ENCODE measurements around the gene MLH3. TPM values are rescaled to one million over a fixed set of nuclear protein-coding genes. Genes with fewer than 3 reads are reported as not detected.
A peak's percentile ranks its signal among the peaks of the same experiment; 100 is the strongest.

The MLH3 gene
- total and polyA plus RNA-seq, 2 of the 13 experiments (the other 11 are each of a cell fraction or from before 2014, with no cell fraction given), result 14.4 to 24.8 TPM

- TF ChIP-seq ARID4A (CRISPR knock-in tag; IDR thresholded peaks at IDR 0.05; ENCODE audit: borderline replicate concordance) (peak; percentile 47; the same call in 1 of the 2 replicates), GTF3A (CRISPR knock-in tag; conservative IDR thresholded peaks at IDR 0.05) (no peak), NFKBIZ (CRISPR knock-in tag; IDR thresholded peaks at IDR 0.05) (0 out of 2 replicates have a peak, but pooled peaks have one; percentile 6), RBAK (CRISPR knock-in tag; IDR thresholded peaks at IDR 0.05) (0 out of 2 replicates have a peak, but pooled peaks have one; percentile 25), POGK (CRISPR knock-in tag; conservative IDR thresholded peaks at IDR 0.05) (0 out of 2 replicates have a peak, but pooled peaks have one; percentile 21), ZBTB10 (CRISPR knock-in tag; IDR thresholded peaks at IDR 0.05; ENCODE audit: borderline replicate concordance) (peak; percentile 14; the same call in 1 of the 2 replicates), MLXIP (CRISPR knock-in tag; IDR thresholded peaks at IDR 0.05; ENCODE audit: borderline replicate concordance) (no peak)
Observed at GRCh38 chr14:75069811-75070145, 18.5 kb upstream of the MLH3 start (continued).

Data from HepG2 (cell line).